Epithelial cell of proximal tubule (primary cell): Measurements from ENCODE around the gene PIGP. TPM values are rescaled to one million over a fixed set of nuclear protein-coding genes. Genes with fewer than 3 reads are reported as not detected.
"Not testable (repeated sequence)": the region's sequence is repeated elsewhere in the genome, so short reads cannot be mapped to it uniquely, and the experiment has no call there.

ENCODE experiments used
- DNase-seq: peaks from one replicate; pipeline ENCODE4 v3.0.0-alpha.2; 2011; ENCODE audit warnings: low read depth
- H3K4me3 ChIP-seq: 2 replicates; pipeline ENCODE4 v1.5.1; 2011; ENCODE audit warnings: low read depth, mild to moderate bottlenecking, low read length
- CTCF ChIP-seq: conservative IDR thresholded peaks from 2 replicates; pipeline ENCODE4 v1.5.1; 2012; ENCODE audit warnings: low read depth, mild to moderate bottlenecking, low read length
- total RNA-seq: library from RNA; depleted of rRNA; stranded (reverse); fragments of >200 nt; gene quantifications from 2 replicates; pipeline ENCODE4 v1.2.3, GENCODE V29; 2015

Gene PIGP
- 7.7 and 13.5 TPM in 2 replicates for total RNA-seq

GRCh38 chr21:37072988-37073416, at the start of gene PIGP, which contains the start of gene TTC3:
PIGP (minus strand) TSS chr21:37073071; CDS start chr21:37072515, 556 bp downstream.
TTC3 (plus strand) TSS chr21:37073254; CDS start chr21:37087258, 14,004 bp downstream.
- TF ChIP-seq CTCF, result no peak
- peak within 1 kb of the TSS; percentile 90 for H3K4me3 ChIP-seq
- peak; percentile 20 for DNase-seq

- TF ChIP-seq CTCF, result no peak
Measured at GRCh38 chr21:37119421-37120218, 46.7 kb upstream of the PIGP start.

GRCh38 chr21:37118187-37118826, 45.4 kb upstream of the PIGP start:
- H3K4me3 ChIP-seq, result no peak overlapping the region
- no peak for TF ChIP-seq CTCF
- DNase-seq, result no peak

More at GRCh38 chr21:37119421-37120218, 46.7 kb upstream of the PIGP start:
- no peak for DNase-seq
- no peak overlapping the region for H3K4me3 ChIP-seq

- no peak overlapping the region for H3K4me3 ChIP-seq
Measured at GRCh38 chr21:37117204-37117603, 44.3 kb upstream of the PIGP start.

GRCh38 chr21:37116459-37116858, 43.6 kb upstream of the PIGP start:
- not testable (repeated sequence) for DNase-seq, H3K4me3 ChIP-seq

More at GRCh38 chr21:37117204-37117603, 44.3 kb upstream of the PIGP start:
- no peak for TF ChIP-seq CTCF
- DNase-seq, result no peak

GRCh38 chr21:37114301-37114700, 41.4 kb upstream of the PIGP start:
- DNase-seq, H3K4me3 ChIP-seq: not testable (repeated sequence)

- not testable (repeated sequence) for H3K4me3 ChIP-seq, DNase-seq
Measured at GRCh38 chr21:37111029-37111428, 38.2 kb upstream of the PIGP start.

- TF ChIP-seq CTCF, result no peak
- no peak for DNase-seq
- H3K4me3 ChIP-seq, result no peak overlapping the region
Measured at GRCh38 chr21:37106998-37107397, 34.1 kb upstream of the PIGP start.

- DNase-seq, result peak; percentile 30
- H3K4me3 ChIP-seq, result not testable (repeated sequence)
Measured at GRCh38 chr21:37102746-37103145, 29.9 kb upstream of the PIGP start.
